IMR-90 (cell line): Measurements from ENCODE around the gene RAPGEF3. TPM values are rescaled to one million over a fixed set of nuclear protein-coding genes. Genes with fewer than 3 reads are reported as not detected.

Source experiments
- ATAC-seq: fragments of 200-7000 bp; cut with Tn5 transposase; 2 replicates; pipeline ENCODE4 v1.9.1; 2020; ENCODE audit warnings: low read depth, mild to moderate bottlenecking, moderate library complexity
- BruUV-seq: library from RNA; stranded (reverse); fragments of 400-500 nt; replicated peaks from 2 replicates; lab custom pipeline; 2021; lab: Mats Ljungman, UMichigan
- CTCF ChIA-PET: fragments of 300-600 bp; formaldehyde crosslinking; extraction: SDS; loops from one replicate; lab custom pipeline; 2021; ENCODE audit warnings: antibody characterized with exemption; lab: Yijun Ruan, JAX
- POLR2A ChIA-PET: fragments of 300-600 bp; sonication (Branson Sonifier 250); formaldehyde crosslinking; loops from one replicate; lab custom pipeline; 2022; ENCODE audit warnings: antibody characterized with exemption; ENCODE audit not compliant: unreplicated experiment; lab: Charles Lee
- DNase-seq: peaks from one replicate; pipeline ENCODE4 v3.0.0; 2013
- H2AFZ ChIP-seq: replicated peaks from 2 replicates; pipeline ENCODE3; 2013; ENCODE audit warnings: low read length, mild to moderate bottlenecking; ENCODE audit not compliant: poor library complexity
- H2AK5ac ChIP-seq: 2 replicates; pipeline ENCODE4 v1.6.1; 2013; ENCODE audit warnings: low read depth, low read length, inconsistent platforms
- H2AK9ac ChIP-seq: replicated peaks from 2 replicates; pipeline ENCODE3; 2013; ENCODE audit warnings: mild to moderate bottlenecking, low read depth, low read length, moderate library complexity; ENCODE audit not compliant: poor library complexity
- H2BK120ac ChIP-seq: 2 replicates; pipeline ENCODE4 v1.6.1; 2013; ENCODE audit warnings: low read depth, low read length, inconsistent platforms
- H2BK15ac ChIP-seq: 3 replicates; pipeline ENCODE4 v1.6.1; 2013; ENCODE audit warnings: low read depth, low read length, inconsistent platforms
- H2BK20ac ChIP-seq: 2 replicates; pipeline ENCODE4 v1.6.1; 2013; ENCODE audit warnings: low read depth, mild to moderate bottlenecking, inconsistent platforms, low read length, moderate library complexity
- H2BK5ac ChIP-seq: 2 replicates; pipeline ENCODE4 v1.6.1; 2013; ENCODE audit warnings: mild to moderate bottlenecking, low read depth, low read length, inconsistent platforms; ENCODE audit not compliant: poor library complexity, severe bottlenecking
- H3K14ac ChIP-seq: replicated peaks from 2 replicates; pipeline ENCODE4 v1.6.1; 2013; ENCODE audit warnings: low read depth, low read length, inconsistent platforms
- H3K18ac ChIP-seq: 2 replicates; pipeline ENCODE4 v1.6.1; 2013; ENCODE audit warnings: low read depth, low read length, control low read depth
- H3K23ac ChIP-seq: 2 replicates; pipeline ENCODE4 v1.6.1; 2013; ENCODE audit warnings: low read depth, low read length, inconsistent platforms
- H3K27ac ChIP-seq: 2 replicates; pipeline ENCODE4 v1.5.1; 2013; ENCODE audit warnings: mild to moderate bottlenecking, control low read depth, low read length; ENCODE audit not compliant: insufficient read depth
- H3K27me3 ChIP-seq: 2 replicates; pipeline ENCODE4 v1.6.1; 2013; ENCODE audit warnings: low read length; ENCODE audit not compliant: control insufficient read depth, insufficient read depth
- H3K36me3 ChIP-seq: 2 replicates; pipeline ENCODE4 v1.6.1; 2013; ENCODE audit warnings: low read length, mixed read lengths; ENCODE audit not compliant: control insufficient read depth, insufficient read depth
- H3K4ac ChIP-seq: 2 replicates; pipeline ENCODE4 v1.6.1; 2013; ENCODE audit warnings: low read depth, low read length, inconsistent platforms
- H3K4me1 ChIP-seq: 2 replicates; pipeline ENCODE4 v1.6.1; 2013; ENCODE audit warnings: low read length, mixed read lengths; ENCODE audit not compliant: control insufficient read depth, insufficient read depth
- H3K4me2 ChIP-seq: 2 replicates; pipeline ENCODE4 v1.6.1; 2013; ENCODE audit warnings: low read depth, mild to moderate bottlenecking, control low read depth, low read length, moderate library complexity
- H3K4me3 ChIP-seq: 2 replicates; pipeline ENCODE4 v1.5.1; 2013; ENCODE audit warnings: low read depth, mild to moderate bottlenecking, control low read depth, low read length, moderate library complexity; ENCODE audit not compliant: insufficient read depth
- H3K56ac ChIP-seq: 2 replicates; pipeline ENCODE4 v1.6.1; 2013; ENCODE audit warnings: low read length, inconsistent platforms; ENCODE audit not compliant: insufficient read depth; ENCODE audit errors: extremely low read depth
- H3K79me1 ChIP-seq, 2 experiments: 2 replicates each; pipeline ENCODE4 v1.6.1; 2013; ENCODE audit warnings: low read length in 2 of 2, inconsistent platforms in 1 of 2, low read depth in 1 of 2
- H3K9ac ChIP-seq: 2 replicates; pipeline ENCODE4 v1.6.1; 2013; ENCODE audit warnings: low read depth, low read length, control low read depth
- H3K9me1 ChIP-seq: 2 replicates; pipeline ENCODE4 v1.6.1; 2013; ENCODE audit warnings: low read length, inconsistent platforms; ENCODE audit not compliant: insufficient read depth
- H3K9me3 ChIP-seq: 2 replicates; pipeline ENCODE4 v1.6.1; 2013; ENCODE audit warnings: low read length; ENCODE audit not compliant: control insufficient read depth, insufficient read depth
- H4K20me1 ChIP-seq: 2 replicates; pipeline ENCODE4 v1.6.1; 2013; ENCODE audit warnings: low read length, inconsistent platforms; ENCODE audit not compliant: insufficient read depth
- H4K5ac ChIP-seq: 2 replicates; pipeline ENCODE4 v1.6.1; 2013; ENCODE audit warnings: mild to moderate bottlenecking, low read depth, low read length, control low read depth
- H4K8ac ChIP-seq, 2 experiments: 2 replicates each; pipeline ENCODE4 v1.6.1; 2013; ENCODE audit warnings: low read depth in 2 of 2, low read length in 2 of 2, control low read depth in 1 of 2, inconsistent platforms in 1 of 2
- H4K91ac ChIP-seq: 2 replicates; pipeline ENCODE4 v1.6.1; 2013; ENCODE audit warnings: low read depth, low read length, inconsistent platforms; ENCODE audit not compliant: insufficient read depth
- BHLHE40 ChIP-seq: fragments of 150-350 bp; IDR thresholded peaks from 2 replicates; pipeline ENCODE4 v1.6.1; 2016; ENCODE audit warnings: mild to moderate bottlenecking, low read depth, low read length
- CEBPB ChIP-seq: IDR thresholded peaks from 2 replicates; pipeline ENCODE4 v1.6.1; 2012; ENCODE audit warnings: low read depth, low read length, improper control_type of control experiment
- CHD1 ChIP-seq: IDR thresholded peaks from 2 replicates; pipeline ENCODE4 v1.6.1; 2012; ENCODE audit warnings: low read depth, low read length, improper control_type of control experiment
- CTCF ChIP-seq: conservative IDR thresholded peaks from 2 replicates; pipeline ENCODE4 v1.5.1; 2012; ENCODE audit warnings: mild to moderate bottlenecking, low read depth, low read length, improper control_type of control experiment
- FOS ChIP-seq: fragments of 150-350 bp; IDR thresholded peaks from 2 replicates; pipeline ENCODE4 v1.6.1; 2016; ENCODE audit warnings: low read depth, low read length
- MAZ ChIP-seq: IDR thresholded peaks from 2 replicates; pipeline ENCODE4 v1.6.1; 2012; ENCODE audit warnings: low read depth, mild to moderate bottlenecking, low read length, improper control_type of control experiment, moderate library complexity, borderline replicate concordance
- NFE2L2 ChIP-seq: fragments of 150-350 bp; IDR thresholded peaks from 2 replicates; pipeline ENCODE4 v1.6.1; 2016; ENCODE audit warnings: low read depth, mild to moderate bottlenecking, low read length
- POLR2A ChIP-seq: IDR thresholded peaks from 2 replicates; pipeline ENCODE4 v1.6.1; 2012; ENCODE audit warnings: mild to moderate bottlenecking, low read depth, low read length
- RAD21 ChIP-seq: IDR thresholded peaks from 2 replicates; pipeline ENCODE4 v1.6.1; 2012; ENCODE audit warnings: low read length, improper control_type of control experiment
- RCOR1 ChIP-seq: IDR thresholded peaks from 2 replicates; pipeline ENCODE4 v1.6.1; 2012; ENCODE audit warnings: mild to moderate bottlenecking, low read length, improper control_type of control experiment; ENCODE audit not compliant: insufficient replicate concordance
- RFX5 ChIP-seq: IDR thresholded peaks from 2 replicates; pipeline ENCODE4 v1.8.0; 2012; ENCODE audit warnings: low read depth, mild to moderate bottlenecking, low read length, moderate library complexity
- SMC3 ChIP-seq: fragments of 150-350 bp; IDR thresholded peaks from 2 replicates; pipeline ENCODE4 v1.6.1; 2016; ENCODE audit warnings: low read depth, mild to moderate bottlenecking, antibody characterized with exemption, low read length, moderate library complexity
- USF2 ChIP-seq: fragments of 150-350 bp; IDR thresholded peaks from 2 replicates; pipeline ENCODE4 v1.6.1; 2017; ENCODE audit warnings: mild to moderate bottlenecking, antibody characterized with exemption, low read length, low read depth
- WGBS, 2 experiments: methylation state at CpG; one replicate each; pipeline versions ENCODE4 v1.1.5 to v1.1.7; 2013; ENCODE audit warnings: missing lambda C conversion rate in 2 of 2; ENCODE audit not compliant: insufficient read length in 1 of 2; ENCODE audit errors: extremely low coverage in 2 of 2; 5-methylcytosine and 5-hydroxymethylcytosine counted together
- dilution Hi-C: fragments of 300-500 bp; cut with HindIII; formaldehyde crosslinking; loops from one replicate; pipeline ENCODE4 v1.14.3; 2018; ENCODE audit warnings: low sequenced_read_pairs; ENCODE audit not compliant: unreplicated experiment
- in situ Hi-C: fragments of 300-500 bp; cut with MboI; formaldehyde crosslinking; loops from 3 replicates; pipeline ENCODE4 v1.14.3; 2019; ENCODE audit warnings: low sequenced_read_pairs, inconsistent platforms, mixed read lengths
- intact Hi-C: fragments of 100-400 bp; cut with micrococcal nuclease; formaldehyde crosslinking; loops from 2 replicates; pipeline ENCODE4 v1.10.0; 2022
- polyA plus RNA-seq, 3 experiments: library from polyadenylated mRNA; depleted of rRNA; stranded (reverse); fragments of >200 nt; gene quantifications; 2 replicates each; pipeline ENCODE4 v1.2.3, GENCODE V29; 2012; ENCODE audit warnings: low replicate concordance in 1 of 3
- total RNA-seq: library from RNA; depleted of rRNA; stranded (reverse); fragments of >200 nt; gene quantifications from 2 replicates; pipeline ENCODE4 v1.2.3, GENCODE V29; 2012

The RAPGEF3 gene
- total and polyA plus RNA-seq, 2 of the 4 experiments (the other 2 are of a cell fraction): 1.3 to 2.0 TPM

- ATAC-seq (0 out of 2 replicates have a peak, but pooled peaks have one; percentile 3), DNase-seq (peak; percentile 42)
- no peak overlapping the region for H2BK15ac ChIP-seq
- H2AFZ ChIP-seq: no peak overlapping the region
- H4K20me1 ChIP-seq: no peaks in the 10 kb centered on the region
- TF ChIP-seq CEBPB (no peak), RFX5 (no peak), RCOR1 (no peak), NFE2L2 (no peak), CHD1 (no peak), MAZ (no peak), BHLHE40 (no peak), RAD21 (no peak), CTCF (no peak), POLR2A (no peak), USF2 (no peak), SMC3 (no peak), FOS (no peak)
- no peak overlapping the region for H3K4me2 ChIP-seq
- H3K4ac ChIP-seq: no peak overlapping the region
- in situ Hi-C loops: no loop called here
- no peak overlapping the region for H2BK20ac ChIP-seq
- 0 out of 2 replicates have a peak overlapping the region, but pooled peaks have one; percentile 18 for H3K14ac ChIP-seq
- H4K91ac ChIP-seq: no peak overlapping the region
- dilution Hi-C loops: no loop called here
- H3K18ac ChIP-seq: no peak overlapping the region
- peaks cover 25% of the 10 kb centered on the region for H3K9me1 ChIP-seq
- H2BK120ac ChIP-seq: no peak overlapping the region
- H3K79me1 ChIP-seq: no peaks in the 10 kb centered on the region
- H3K27ac ChIP-seq: no peak overlapping the region
- no peaks in the 10 kb centered on the region for H3K9me3 ChIP-seq
- no peak overlapping the region for H4K5ac ChIP-seq
- H3K27me3 ChIP-seq: no peaks in the 10 kb centered on the region
- H2AK9ac ChIP-seq: no peak overlapping the region
- no TSS peak for BruUV-seq
- H3K56ac ChIP-seq: no peak overlapping the region
- no peaks in the 10 kb centered on the region for H3K36me3 ChIP-seq
- ChIA-PET CTCF (interaction anchor here (0.6 kb wide), 1 partner anchor 696 kb away, joined by 3 read pairs; no protein-coding TSS in a partner anchor), POLR2A (no interaction called here)
- no peak overlapping the region for H3K23ac ChIP-seq
- H2BK5ac ChIP-seq: no peak overlapping the region
- peaks cover 23% of the 10 kb centered on the region for H3K4me1 ChIP-seq
- intact Hi-C loops: no loop called here
- no peak overlapping the region for H3K9ac ChIP-seq
- H4K8ac ChIP-seq: no peak overlapping the region
- no peak overlapping the region; the same call in 1 of the 2 replicates for H2AK5ac ChIP-seq
- no peak overlapping the region for H3K4me3 ChIP-seq
- WGBS, 2 experiments: no CpG with 5 or more reads among the region's 8 CpGs
Observed at GRCh38 chr12:47730341-47730744, 28.3 kb downstream of the RAPGEF3 start.
